Astrocyte (in vitro differentiated cells and primary cell): ENCODE data around the gene RAB14. TPM values are rescaled to one million over a fixed set of nuclear protein-coding genes. Genes with fewer than 3 reads are reported as not detected.

ENCODE experiments used
- DNase-seq: peaks from one replicate; pipeline ENCODE4 v3.0.0-alpha.2; 2010; ENCODE audit warnings: low read depth
- FAIRE-seq: peaks from 2 replicates; lab custom pipeline; 2011; peaks lifted over from hg19 to GRCh38; lab: Jason Lieb, UNC
- H2AFZ ChIP-seq: 2 replicates; pipeline ENCODE4 v1.6.0; 2012; ENCODE audit warnings: low read depth, low read length, inconsistent platforms
- H3K27ac ChIP-seq: 2 replicates; pipeline ENCODE4 v1.5.1; 2011; ENCODE audit warnings: low read depth, low read length, inconsistent platforms
- H3K27me3 ChIP-seq: 2 replicates; pipeline ENCODE4 v1.6.0; 2011; ENCODE audit warnings: low read length, inconsistent platforms; ENCODE audit not compliant: insufficient read depth
- H3K36me3 ChIP-seq: 2 replicates; pipeline ENCODE4 v1.5.1; 2011; ENCODE audit warnings: low read length, inconsistent platforms; ENCODE audit not compliant: insufficient read depth
- H3K4me1 ChIP-seq: 2 replicates; pipeline ENCODE4 v1.5.1; 2011; ENCODE audit warnings: low read length, inconsistent platforms; ENCODE audit not compliant: insufficient read depth
- H3K4me2 ChIP-seq: 2 replicates; pipeline ENCODE4 v1.6.0; 2012; ENCODE audit warnings: low read length, inconsistent platforms
- H3K4me3 ChIP-seq: 2 replicates; pipeline ENCODE4 v1.5.1; 2011; ENCODE audit warnings: low read depth, mild to moderate bottlenecking, low read length, inconsistent platforms; ENCODE audit not compliant: insufficient read depth
- H3K79me2 ChIP-seq: 2 replicates; pipeline ENCODE4 v1.6.0; 2012; ENCODE audit warnings: mild to moderate bottlenecking, low read length, inconsistent platforms; ENCODE audit not compliant: insufficient read depth
- H3K9ac ChIP-seq: 2 replicates; pipeline ENCODE4 v1.6.0; 2012; ENCODE audit warnings: mild to moderate bottlenecking, low read length, inconsistent platforms
- H3K9me3 ChIP-seq: 2 replicates; pipeline ENCODE4 v1.5.1; 2012; ENCODE audit warnings: low read depth, mild to moderate bottlenecking, low read length, inconsistent platforms; ENCODE audit not compliant: insufficient read depth
- H4K20me1 ChIP-seq: 2 replicates; pipeline ENCODE4 v1.6.0; 2012; ENCODE audit warnings: low read length, inconsistent platforms; ENCODE audit not compliant: insufficient read depth
- H3K27ac Mint-ChIP-seq: one replicate; pipeline ENCODE4 v1.8.0; 2021; ENCODE audit warnings: mild to moderate bottlenecking, mixed read lengths; ENCODE audit not compliant: unreplicated experiment
- H3K27me3 Mint-ChIP-seq: one replicate; pipeline ENCODE4 v1.8.0; 2021; ENCODE audit warnings: low read depth, mixed read lengths; ENCODE audit not compliant: unreplicated experiment
- H3K36me3 Mint-ChIP-seq: one replicate; pipeline ENCODE4 v1.8.0; 2021; ENCODE audit warnings: low read depth, mixed read lengths; ENCODE audit not compliant: unreplicated experiment
- H3K4me1 Mint-ChIP-seq: one replicate; pipeline ENCODE4 v1.8.0; 2021; ENCODE audit warnings: low read depth, mixed read lengths; ENCODE audit not compliant: unreplicated experiment
- H3K4me3 Mint-ChIP-seq: one replicate; pipeline ENCODE4 v1.8.0; 2021; ENCODE audit warnings: mild to moderate bottlenecking, moderate library complexity, mixed read lengths; ENCODE audit not compliant: unreplicated experiment
- H3K9me3 Mint-ChIP-seq: one replicate; pipeline ENCODE4 v1.8.0; 2021; ENCODE audit warnings: mild to moderate bottlenecking, mixed read lengths; ENCODE audit not compliant: unreplicated experiment
- EZH2 ChIP-seq: IDR thresholded peaks from 2 replicates; pipeline ENCODE4 v1.6.1; 2012; ENCODE audit warnings: mild to moderate bottlenecking, low read length, inconsistent platforms; ENCODE audit not compliant: insufficient read depth
- total RNA-seq: library from RNA; stranded (reverse); gene quantifications from 2 replicates; pipeline ENCODE4 v1.2.1, GENCODE V29; 2021
- TF ChIP-seq, protein P1 (sequence below): IDR thresholded peaks from 2 replicates; pipeline ENCODE4 v1.5.1; 2011; ENCODE audit warnings: low read depth, mild to moderate bottlenecking, inconsistent platforms, low read length, moderate library complexity; ENCODE audit not compliant: insufficient read depth

RAB14 gene
- total RNA-seq, 1 donor from 2014 or later, result 72.1 TPM

DNA sequence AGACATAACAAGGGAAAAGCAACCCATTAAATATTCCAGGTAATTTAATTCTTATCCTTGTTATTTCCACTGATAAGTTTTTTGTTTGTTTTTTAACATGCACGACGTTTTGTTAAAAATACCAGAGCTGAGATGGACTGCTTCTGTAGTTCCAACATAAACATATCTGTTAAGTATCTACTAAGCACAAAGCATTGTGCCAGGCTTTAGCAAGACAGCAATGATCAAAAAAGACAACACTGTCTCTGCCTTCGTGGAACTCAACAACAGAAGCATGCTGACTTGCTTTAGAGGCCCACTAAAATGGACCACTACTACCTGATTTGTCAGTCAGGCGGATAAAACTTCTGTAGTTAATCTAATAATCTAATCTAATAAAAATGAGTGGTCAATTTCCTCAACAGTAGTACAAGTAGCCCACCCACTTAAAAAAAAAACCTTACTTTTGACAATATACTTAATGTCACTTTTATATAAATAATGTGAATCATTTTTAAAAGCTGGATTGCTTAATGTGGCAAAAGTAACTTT lies 3.1 kb downstream of the RAB14 start:
- Histone ChIP-seq H3K79me2 (peaks cover 82% of the 10 kb centered on the region), H3K27ac (no peak overlapping the region), H3K4me1 (peaks cover 17% of the 10 kb centered on the region), H3K4me2 (peak overlapping the region; percentile 52), H3K36me3 (no peaks in the 10 kb centered on the region), H2AFZ (no peak overlapping the region), H4K20me1 (peaks cover 74% of the 10 kb centered on the region), H3K27me3 (no peaks in the 10 kb centered on the region), H3K4me3 (no peak overlapping the region), H3K9ac (no peak overlapping the region), H3K9me3 (no peaks in the 10 kb centered on the region)
- Mint-ChIP-seq H3K9me3 (no peaks in the 10 kb centered on the region), H3K36me3 (no peaks in the 10 kb centered on the region), H3K4me3 (no peak overlapping the region), H3K27me3 (no peaks in the 10 kb centered on the region), H3K27ac (no peak overlapping the region), H3K4me1 (peaks cover 48% of the 10 kb centered on the region)
- TF ChIP-seq, protein P1, sequence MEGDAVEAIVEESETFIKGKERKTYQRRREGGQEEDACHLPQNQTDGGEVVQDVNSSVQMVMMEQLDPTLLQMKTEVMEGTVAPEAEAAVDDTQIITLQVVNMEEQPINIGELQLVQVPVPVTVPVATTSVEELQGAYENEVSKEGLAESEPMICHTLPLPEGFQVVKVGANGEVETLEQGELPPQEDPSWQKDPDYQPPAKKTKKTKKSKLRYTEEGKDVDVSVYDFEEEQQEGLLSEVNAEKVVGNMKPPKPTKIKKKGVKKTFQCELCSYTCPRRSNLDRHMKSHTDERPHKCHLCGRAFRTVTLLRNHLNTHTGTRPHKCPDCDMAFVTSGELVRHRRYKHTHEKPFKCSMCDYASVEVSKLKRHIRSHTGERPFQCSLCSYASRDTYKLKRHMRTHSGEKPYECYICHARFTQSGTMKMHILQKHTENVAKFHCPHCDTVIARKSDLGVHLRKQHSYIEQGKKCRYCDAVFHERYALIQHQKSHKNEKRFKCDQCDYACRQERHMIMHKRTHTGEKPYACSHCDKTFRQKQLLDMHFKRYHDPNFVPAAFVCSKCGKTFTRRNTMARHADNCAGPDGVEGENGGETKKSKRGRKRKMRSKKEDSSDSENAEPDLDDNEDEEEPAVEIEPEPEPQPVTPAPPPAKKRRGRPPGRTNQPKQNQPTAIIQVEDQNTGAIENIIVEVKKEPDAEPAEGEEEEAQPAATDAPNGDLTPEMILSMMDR, result no peak
- TF ChIP-seq EZH2, result no peak
- FAIRE-seq, result no peak
- DNase-seq, result no peak

DNA sequence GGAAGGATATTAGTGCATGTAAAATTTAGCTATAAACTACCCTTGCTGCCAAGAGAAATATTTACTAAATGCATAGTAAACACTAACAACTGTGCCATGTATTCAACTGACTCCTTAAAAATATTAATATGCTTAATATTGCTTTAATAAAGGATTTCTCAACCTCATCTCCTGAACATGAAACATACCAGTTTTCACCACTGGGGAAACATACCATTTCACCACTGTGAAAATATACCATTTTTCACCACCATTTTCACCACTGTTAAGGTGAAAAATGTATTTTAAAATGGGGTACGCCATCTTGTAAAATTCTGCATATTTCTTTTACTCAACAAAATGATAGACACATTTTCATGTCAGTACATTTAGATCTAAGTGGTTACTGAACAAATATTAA lies 4.5 kb downstream of the RAB14 start:
- peaks cover 96% of the 10 kb centered on the region for H3K79me2 ChIP-seq
- no peak overlapping the region for H3K4me2 ChIP-seq
- Mint-ChIP-seq H3K4me3 (no peak overlapping the region), H3K27me3 (no peaks in the 10 kb centered on the region), H3K36me3 (no peaks in the 10 kb centered on the region), H3K9me3 (no peaks in the 10 kb centered on the region), H3K27ac (no peak overlapping the region), H3K4me1 (peaks cover 55% of the 10 kb centered on the region)
- no peak overlapping the region for H2AFZ ChIP-seq
- FAIRE-seq, result no peak
- H3K4me1 ChIP-seq, result peaks cover 17% of the 10 kb centered on the region
- no peak overlapping the region for H3K9ac ChIP-seq
- TF ChIP-seq, protein P1, result peak; percentile 8
- TF ChIP-seq EZH2, result no peak
- H3K27ac ChIP-seq, result no peak overlapping the region
- DNase-seq, result no peak
- no peaks in the 10 kb centered on the region for H3K9me3 ChIP-seq
- no peak overlapping the region for H3K4me3 ChIP-seq
- no peaks in the 10 kb centered on the region for H3K36me3 ChIP-seq
- peaks cover 87% of the 10 kb centered on the region for H4K20me1 ChIP-seq
- no peaks in the 10 kb centered on the region for H3K27me3 ChIP-seq

DNA sequence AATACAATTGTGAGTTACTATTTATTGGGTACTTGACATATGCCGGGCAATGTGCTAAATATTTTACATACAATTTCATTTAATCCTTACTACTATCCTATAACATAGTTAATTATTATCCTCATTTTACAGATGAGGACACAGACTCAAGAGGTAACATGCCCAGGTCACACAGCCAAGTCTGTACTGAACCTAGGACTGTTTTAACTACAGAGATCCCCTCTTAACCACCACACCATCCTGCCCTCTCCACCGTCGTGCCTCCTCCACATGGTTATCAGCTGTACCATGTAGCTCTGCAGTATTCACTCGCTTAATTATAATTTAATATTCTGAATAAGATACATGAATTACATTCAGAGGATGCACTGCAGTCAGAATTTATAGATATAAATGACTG lies 5.3 kb downstream of the RAB14 start:
- Mint-ChIP-seq H3K4me3 (no peak overlapping the region), H3K4me1 (peaks cover 57% of the 10 kb centered on the region), H3K27ac (no peak overlapping the region), H3K9me3 (no peaks in the 10 kb centered on the region), H3K27me3 (no peaks in the 10 kb centered on the region), H3K36me3 (no peaks in the 10 kb centered on the region)
- H3K4me3 ChIP-seq, result no peak overlapping the region
- peaks cover 100% of the 10 kb centered on the region for H3K79me2 ChIP-seq
- no peaks in the 10 kb centered on the region for H3K36me3 ChIP-seq
- peaks cover 95% of the 10 kb centered on the region for H4K20me1 ChIP-seq
- H2AFZ ChIP-seq, result no peak overlapping the region
- peaks cover 17% of the 10 kb centered on the region for H3K4me1 ChIP-seq
- H3K9me3 ChIP-seq, result no peaks in the 10 kb centered on the region
- no peak overlapping the region for H3K9ac ChIP-seq
- FAIRE-seq (no peak), DNase-seq (no peak)
- no peak for TF ChIP-seq EZH2
- TF ChIP-seq, protein P1, result no peak
- no peak overlapping the region for H3K4me2 ChIP-seq
- no peak overlapping the region for H3K27ac ChIP-seq
- H3K27me3 ChIP-seq, result no peaks in the 10 kb centered on the region
